Activated CD4-positive, alpha-beta T cell treated with anti-CD3 and anti-CD28 coated beads for 1 hour (primary cell): ENCODE data around the gene LYVE1.

Experiments
- DNase-seq: peaks from one replicate; pipeline ENCODE4 v3.0.0-alpha.2; 2020

Gene LYVE1

DNA sequence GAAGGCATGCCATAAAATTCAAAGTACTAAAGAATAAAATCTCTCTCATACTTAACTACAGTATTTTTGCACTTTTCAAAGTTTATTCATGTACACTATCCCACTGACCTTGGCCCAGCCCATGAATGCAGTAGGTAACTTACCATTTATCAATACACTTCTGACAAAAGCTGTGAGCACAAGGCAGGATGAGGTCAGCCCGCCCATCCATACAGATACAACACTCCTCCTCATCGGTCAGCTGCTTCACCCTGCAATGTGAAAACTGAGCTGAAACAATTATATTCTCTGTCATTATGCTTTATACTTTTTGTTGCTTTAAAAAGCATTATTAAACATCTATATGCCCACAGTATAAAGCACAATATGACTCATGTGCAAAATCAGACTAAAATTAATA, 49.6 kb downstream of the LYVE1 start:
- no peak for DNase-seq

DNA sequence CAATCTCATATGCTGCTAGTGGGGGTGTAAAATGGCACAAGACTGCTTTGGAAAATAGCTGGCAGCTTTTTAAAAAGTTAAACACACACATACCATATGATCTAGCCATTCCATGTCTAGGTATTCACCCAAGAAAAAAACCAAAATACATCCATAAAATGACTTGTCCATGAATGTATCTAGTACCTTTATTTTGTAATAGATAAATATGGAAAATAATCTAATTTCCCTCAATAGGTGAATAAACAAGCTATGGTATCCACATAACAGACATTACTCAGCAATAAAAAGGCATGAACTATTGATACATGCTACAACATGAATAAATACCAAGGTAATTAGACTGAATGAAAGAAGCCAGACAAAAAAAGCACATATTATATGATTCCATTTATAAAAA, 50.3 kb downstream of the LYVE1 start:
- DNase-seq, result no peak

DNA sequence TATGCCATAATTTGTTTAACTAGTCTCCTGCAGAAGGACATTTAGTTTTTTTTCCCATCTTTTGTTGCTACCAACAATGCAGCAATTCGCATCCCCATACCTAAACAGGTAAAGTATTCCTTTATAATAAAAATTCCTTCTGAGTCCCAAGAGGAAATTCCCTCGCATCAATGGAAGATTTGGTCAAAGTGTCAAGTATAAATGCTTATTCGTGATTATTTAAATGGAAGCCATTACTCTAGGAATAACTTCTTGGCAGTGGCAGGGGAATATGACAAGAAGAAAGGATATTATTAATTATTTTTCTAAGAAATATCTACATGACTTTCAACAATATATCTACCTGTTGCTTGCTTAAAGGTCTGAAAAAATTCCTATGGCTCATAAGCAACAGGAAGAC, 53.0 kb downstream of the LYVE1 start:
- no peak for DNase-seq

DNA sequence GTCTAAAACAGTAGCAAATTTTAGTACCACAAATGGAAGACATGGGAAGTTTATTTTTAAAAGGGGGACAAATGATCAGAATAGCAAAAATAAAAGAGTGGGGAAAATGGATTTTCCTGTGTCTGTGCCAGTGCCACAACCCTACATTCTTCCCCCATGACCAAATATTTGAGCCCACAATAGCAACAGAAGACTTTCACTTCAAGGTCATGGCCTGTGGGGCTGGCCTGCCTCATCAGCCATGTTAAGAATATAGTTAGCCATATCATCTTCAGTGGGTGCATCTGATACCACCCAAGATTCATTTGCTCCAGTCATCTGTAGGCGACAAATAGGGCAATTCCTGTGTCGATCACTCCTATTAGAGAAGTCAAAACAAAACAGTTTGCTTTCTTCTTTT, 53.8 kb downstream of the LYVE1 start:
- no peak for DNase-seq

DNA sequence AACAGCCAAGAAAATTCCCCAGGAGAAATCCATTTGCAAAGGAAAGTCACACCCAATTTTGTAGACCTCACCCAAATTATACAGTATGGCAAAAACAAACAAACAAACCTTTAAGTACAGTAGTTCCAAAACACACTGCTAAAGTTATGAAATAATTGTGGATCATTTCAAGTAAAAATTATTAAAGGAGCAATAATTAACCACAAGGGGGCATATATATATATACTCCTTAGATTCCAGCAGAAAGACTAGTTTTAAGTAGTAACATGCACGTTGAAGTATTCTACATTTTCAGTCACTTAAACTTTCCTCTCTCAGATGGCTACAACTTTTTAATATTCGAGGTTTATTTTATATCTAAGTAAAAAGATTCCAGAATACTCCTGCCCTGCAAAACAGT, 54.3 kb downstream of the LYVE1 start:
- no peak for DNase-seq

DNA sequence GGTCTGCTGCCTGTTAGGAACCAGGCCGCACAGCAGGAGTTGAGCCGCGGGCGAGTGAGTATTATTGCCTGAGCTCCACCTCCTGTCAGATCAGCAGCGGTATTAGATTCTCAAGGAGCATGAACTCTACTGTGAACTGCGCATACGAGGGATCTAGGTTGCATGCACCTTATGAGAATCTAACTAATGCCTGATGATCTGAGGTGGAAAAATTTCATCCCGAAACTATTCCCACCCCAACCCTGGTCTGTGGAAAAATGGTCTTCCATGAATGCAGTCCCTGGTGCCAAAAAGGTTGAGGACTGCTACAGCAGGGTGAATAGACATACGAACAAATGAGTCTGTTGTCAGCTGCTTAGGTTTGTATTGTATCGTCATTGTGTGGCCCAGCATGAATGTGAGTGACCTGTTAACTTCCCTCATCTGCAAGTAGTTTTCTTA, 57.3 kb downstream of the LYVE1 start:
- no peak for DNase-seq
